GM20431 (cell line): Measurements from ENCODE around the gene HERPUD2.
"Not testable (repeated sequence)": the region's sequence is repeated elsewhere in the genome, so short reads cannot be mapped to it uniquely, and the experiment has no call there.

ENCODE experiments used
- in situ Hi-C: fragments of 300-500 bp; cut with MseI, MboI; formaldehyde crosslinking; loops from one replicate; pipeline ENCODE4 v1.15.0; 2020; ENCODE audit warnings: low sequenced_read_pairs; ENCODE audit not compliant: unreplicated experiment

Gene HERPUD2

GRCh38 chr7:35690614-35691013, 4.3 kb downstream of the HERPUD2 start:
- in situ Hi-C loops = not testable (repeated sequence)

DNA sequence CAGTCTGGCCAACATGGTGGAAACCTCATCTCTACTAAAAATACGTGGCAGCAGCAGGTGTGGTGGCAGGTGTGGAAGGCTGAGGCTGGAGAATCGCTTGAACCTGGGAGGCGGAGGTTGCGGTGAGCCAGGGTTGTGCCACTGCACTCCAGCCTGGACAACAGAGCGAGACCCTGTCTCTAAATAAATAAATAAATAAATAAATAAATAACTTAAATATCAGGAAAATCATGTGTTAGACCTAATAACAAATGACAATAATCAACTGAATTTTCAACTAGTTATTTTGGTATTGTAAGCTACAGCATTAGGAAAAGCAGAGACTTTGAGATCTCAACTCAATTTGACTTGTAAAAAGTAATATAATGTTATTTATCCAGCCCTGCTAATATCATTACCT, 9.2 kb downstream of the HERPUD2 start:
- in situ Hi-C loops = no loop called here

DNA sequence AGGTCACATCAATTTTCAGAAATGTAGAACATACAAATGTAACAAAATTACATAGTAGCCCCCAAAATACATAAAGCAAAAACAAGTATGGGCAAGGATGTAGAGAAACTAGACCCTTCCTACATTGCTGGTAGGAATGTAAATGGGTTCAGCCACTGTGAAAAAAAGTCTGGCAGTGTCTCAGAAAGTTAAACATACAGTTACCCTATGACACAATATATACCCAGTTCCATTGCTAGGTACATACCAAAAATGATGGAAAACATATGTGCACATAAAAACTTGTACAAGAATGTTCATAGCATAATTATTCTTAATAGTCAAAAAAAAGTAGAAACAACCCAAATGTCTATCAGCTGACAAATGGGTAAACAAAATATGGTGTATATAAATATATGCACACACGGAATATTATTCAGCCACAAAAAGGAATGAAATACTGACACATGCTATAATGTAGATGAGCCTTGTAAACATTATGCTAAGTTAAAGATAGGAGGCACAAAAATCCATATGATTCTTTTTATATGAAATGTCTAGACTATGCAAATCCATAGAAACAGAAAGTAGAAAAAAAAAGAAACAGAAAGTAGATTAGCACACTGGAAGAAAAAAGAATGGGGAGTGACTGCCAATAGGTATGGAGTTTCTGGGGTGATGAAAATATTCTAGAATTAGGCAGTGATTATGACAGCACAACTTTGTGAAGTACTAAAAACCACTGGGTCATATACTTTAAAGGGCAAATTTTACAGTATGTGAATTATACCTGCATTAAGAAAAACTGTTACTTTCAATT, 13.5 kb downstream of the HERPUD2 start:
- in situ Hi-C loops = no loop called here

GRCh38 chr7:35680403-35681013, 14.4 kb downstream of the HERPUD2 start:
- in situ Hi-C loops = no loop called here

- in situ Hi-C loops = no loop called here
These were observed 17.2 kb downstream of the HERPUD2 start for GRCh38 chr7:35677582-35678356.

GRCh38 chr7:35676211-35676610, 18.7 kb downstream of the HERPUD2 start:
- in situ Hi-C loops = no loop called here

DNA sequence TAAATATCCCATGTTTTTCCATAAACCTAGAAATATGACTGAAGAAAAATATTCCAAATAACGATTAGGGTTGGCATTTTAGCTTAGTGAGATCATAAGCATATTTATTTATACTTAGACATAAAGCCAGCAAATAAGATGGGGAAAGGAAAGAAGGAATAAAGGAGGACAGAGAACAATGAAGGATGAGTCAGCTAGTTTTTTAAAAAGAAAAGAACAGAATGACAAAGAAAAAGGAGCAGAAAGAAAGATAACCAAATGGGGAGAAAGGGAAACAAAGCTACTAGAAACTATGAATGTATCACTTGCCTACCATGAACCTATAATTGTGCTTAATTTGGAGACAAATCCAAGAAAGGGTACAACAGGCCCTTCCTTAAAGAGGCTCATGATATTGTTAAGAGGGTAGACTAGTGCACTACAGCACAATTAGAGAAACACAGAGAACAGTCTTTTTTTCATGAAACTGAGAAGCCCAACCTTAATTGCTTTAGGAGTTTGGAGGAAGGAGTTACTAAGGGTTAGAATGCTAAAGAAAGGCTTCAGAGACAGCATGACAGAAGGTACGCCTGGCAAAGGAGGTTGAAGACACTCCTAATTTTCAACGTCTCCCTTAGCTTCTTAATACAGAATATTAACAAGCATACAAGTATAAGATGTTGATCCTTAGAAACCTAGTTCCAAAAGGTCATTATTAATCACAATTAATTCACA, 23.9 kb downstream of the HERPUD2 start:
- in situ Hi-C loops = no loop called here

DNA sequence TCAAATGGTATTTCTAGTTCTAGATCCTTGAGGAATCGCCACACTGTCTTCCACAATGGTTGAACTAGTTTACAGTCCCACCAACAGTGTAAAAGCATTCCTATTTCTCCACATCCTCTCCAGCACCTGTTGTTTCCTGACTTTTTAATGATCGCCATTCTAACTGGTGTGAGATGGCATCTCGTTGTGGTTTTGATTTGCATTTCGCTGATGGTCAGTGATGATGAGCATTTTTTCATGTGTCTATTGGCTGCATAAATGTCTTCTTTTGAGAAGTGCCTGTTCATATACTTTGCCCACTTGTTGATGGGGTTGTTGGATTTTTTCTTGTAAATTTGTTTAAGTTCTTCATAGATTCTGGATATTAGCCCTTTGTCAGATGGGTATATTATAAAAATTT, 34.5 kb downstream of the HERPUD2 start:
- in situ Hi-C loops = not testable (repeated sequence)

GRCh38 chr7:35658606-35659201, 36.2 kb downstream of the HERPUD2 start:
- in situ Hi-C loops = no loop called here

GRCh38 chr7:35657125-35657524, 37.8 kb downstream of the HERPUD2 start:
- in situ Hi-C loops = no loop called here

DNA sequence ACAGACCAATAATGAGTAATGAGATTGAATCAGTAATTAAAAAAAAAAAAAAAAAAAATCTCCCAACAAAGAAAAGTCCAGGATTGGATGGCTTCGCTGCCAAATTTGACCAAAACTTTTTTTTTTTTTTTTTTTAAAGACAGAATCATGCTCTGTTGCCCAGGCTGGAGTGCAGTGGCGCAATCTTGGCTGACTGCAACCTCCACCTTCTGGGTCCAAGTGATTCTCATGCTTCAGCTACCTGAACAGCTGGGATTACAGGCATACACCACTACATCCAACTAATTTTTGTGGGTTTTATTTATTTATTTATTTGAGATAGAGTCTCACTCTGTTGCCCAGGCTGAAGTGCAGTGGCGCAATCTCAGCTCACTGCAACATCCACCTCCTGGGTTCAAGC, 40.4 kb downstream of the HERPUD2 start:
- in situ Hi-C loops = not testable (repeated sequence)

DNA sequence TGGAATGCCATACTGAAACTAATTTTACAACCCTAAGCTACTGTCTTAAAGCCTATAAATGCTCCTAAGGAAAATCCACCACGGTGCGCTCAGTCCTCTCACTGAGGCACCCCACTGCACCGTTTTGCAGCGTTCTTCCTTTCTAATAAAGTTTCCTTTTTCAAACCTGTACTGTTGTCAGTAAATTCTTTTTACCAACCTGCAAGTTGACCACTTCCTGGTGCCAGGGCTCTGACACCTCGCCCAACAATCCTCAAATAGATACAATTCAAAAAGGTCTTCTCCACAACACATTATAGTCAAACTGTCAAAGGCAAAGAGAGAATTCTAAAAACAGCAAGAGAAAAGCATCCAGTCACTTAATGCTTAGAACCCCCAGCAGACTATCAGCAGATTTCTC, 42.8 kb downstream of the HERPUD2 start:
- in situ Hi-C loops = no loop called here

- in situ Hi-C loops = no loop called here
These were observed 44.2 kb downstream of the HERPUD2 start for GRCh38 chr7:35650751-35651150.

DNA sequence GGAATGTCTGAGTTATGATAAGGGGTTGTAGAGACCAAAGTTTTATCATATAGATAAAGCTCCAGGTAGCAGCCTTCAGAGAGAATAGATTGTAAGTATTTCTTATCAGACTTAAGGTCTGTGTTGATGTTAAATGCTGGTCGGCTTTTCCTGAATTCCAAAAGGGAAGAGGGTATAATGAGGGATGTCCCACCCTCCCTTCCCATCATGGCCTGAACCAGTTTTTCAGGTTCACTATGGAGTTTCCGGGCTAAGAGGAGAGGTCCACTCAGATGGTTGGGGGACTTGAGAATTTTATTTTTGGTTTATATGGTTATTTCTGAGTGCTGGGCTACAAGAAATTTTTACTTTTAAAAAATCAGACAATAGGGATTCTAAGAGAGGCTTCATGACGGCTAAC, 45.2 kb downstream of the HERPUD2 start:
- in situ Hi-C loops = no loop called here

DNA sequence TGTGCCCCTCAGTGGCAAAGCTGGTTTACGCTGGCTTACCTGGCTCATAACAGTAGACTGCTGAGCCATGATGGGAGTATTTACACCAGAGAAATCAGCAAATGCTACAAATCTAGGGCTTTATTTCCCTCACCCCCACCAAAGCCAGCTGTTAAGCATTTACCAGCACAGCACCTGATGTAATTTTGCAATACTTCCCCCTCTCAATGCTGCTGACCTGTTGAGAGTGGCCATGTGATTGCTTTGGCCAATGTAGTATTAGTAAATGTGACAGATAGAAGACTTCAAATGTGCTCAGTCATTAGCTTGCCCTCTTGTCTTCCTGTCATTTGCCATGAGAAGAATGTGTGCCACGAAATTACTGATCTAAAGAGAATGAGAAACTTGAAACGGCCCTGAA, 46.6 kb downstream of the HERPUD2 start:
- in situ Hi-C loops = no loop called here

DNA sequence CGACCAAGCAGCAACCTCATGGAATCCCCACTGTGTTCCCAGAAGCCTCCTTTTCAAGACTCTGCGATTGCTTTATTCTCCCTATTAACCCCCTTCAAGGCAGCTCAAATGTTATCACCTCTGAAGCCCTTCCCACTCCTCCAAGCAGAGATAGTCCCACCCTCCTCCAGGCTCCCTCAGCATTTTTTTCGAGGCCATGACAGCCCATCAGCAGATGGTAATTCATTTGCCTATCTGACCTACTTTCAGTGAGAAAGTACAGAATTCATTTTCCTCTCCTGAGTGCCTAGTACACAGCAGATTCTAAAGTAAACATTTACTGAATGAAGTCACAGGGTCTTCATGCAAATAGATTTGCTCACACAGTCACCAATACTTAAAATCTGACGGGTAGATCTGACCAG, 47.8 kb downstream of the HERPUD2 start:
- in situ Hi-C loops = no loop called here

- in situ Hi-C loops = no loop called here
These were observed 48.5 kb downstream of the HERPUD2 start for GRCh38 chr7:35646289-35647023.

DNA sequence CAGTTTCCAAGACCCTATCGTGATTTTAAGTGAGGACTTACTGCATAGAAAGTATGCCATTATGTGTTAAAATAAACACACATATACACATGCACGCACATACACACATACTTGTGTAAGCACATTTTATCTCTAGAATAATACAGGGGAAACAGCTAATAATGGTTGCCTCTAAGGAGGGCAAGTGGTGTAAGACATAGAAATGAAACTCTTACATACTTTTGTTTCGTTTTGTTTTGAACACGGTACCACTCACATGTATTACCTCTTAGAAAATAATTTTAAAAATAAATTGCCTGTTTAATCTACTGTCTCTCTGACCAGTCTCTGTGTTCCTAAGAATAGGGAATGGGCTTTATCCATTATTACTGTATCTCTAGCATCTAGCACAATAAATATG, 49.2 kb downstream of the HERPUD2 start:
- in situ Hi-C loops = no loop called here
